G401.6 (cell line): ENCODE results near the gene PSME1.

Experiments
- FAIRE-seq: peaks from 2 replicates; lab custom pipeline; 2012; peaks lifted over from hg19 to GRCh38; lab: Jason Lieb, UNC

PSME1 gene

DNA sequence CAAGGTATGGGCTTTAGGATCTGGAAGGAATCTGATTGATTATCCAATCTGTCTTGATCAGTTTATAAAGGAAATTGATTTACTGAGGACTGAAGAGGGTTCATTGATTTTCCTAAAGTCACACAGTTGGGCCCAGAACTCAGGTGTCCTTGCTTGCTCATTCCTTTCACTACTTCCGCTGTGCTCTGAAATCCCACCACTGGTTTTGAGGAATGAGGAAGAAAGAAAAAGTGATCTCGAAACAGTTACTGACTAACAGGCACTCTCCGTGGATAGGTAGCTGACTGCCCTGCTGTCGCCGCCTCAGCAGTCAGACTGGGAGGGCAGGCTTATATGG is 5.6 kb upstream of the PSME1 start, which contains the start of gene FITM1:
Gene FITM1, plus strand, starts transcription at position 280 of the 337 bp plus-strand sequence. CDS start 905 bp downstream, outside the sequence.
- no peak for FAIRE-seq

DNA sequence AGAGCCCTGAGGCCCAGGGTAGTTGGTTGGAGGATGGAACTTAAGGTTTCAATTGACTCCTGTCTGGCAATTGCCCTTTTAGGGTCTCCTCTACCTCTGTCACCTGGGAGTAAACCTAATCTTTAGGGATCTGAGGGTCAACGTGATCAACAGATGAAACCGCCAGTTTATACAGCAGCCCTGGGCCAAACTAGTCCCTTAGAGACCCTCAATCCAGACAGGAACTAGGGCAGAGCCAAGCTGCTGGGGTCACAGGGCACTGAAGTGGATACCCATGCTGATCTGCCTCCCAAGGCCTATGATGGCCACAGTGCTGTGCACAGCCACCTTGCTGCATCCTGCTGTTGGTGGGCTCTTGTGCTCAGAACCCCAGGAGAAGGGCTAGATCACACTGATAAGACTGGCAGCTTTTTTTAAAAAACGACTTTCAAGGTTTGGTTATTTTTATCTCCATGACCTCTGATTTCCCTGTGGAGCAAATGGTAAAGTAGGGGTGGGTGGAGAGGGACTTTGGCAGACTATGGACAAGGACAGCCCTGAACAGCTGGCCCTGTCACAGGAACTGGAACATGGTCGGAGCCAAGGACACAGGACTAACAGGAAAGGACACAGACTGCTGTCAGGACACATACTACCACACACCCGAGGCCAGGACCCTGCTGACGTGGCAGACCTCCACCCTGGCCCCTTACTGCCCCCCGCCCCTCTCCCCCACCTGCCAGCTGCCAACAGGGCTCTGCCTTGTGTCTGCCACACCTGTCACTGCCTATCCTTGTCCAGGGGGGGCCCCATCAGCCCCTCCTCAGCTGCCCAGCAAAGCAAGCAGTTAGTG is 5.1 kb upstream of the PSME1 start:
- FAIRE-seq = no peak

DNA sequence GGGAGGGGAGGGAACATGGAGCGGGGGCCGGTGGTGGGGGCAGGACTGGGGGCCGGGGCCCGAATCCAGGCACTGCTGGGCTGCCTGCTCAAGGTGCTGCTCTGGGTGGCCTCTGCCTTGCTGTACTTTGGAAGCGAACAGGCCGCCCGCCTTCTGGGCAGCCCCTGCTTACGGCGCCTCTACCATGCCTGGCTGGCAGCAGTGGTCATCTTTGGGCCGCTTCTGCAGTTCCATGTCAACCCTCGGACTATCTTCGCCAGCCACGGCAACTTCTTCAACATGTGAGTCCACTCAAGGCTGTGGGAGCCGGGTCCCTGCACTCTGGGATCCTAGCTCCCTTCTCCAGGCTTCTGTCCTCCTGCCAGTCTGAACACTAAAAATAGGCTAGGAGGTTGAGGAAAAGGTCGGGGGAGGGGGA is 4.4 kb upstream of the PSME1 start:
- FAIRE-seq = no peak

DNA sequence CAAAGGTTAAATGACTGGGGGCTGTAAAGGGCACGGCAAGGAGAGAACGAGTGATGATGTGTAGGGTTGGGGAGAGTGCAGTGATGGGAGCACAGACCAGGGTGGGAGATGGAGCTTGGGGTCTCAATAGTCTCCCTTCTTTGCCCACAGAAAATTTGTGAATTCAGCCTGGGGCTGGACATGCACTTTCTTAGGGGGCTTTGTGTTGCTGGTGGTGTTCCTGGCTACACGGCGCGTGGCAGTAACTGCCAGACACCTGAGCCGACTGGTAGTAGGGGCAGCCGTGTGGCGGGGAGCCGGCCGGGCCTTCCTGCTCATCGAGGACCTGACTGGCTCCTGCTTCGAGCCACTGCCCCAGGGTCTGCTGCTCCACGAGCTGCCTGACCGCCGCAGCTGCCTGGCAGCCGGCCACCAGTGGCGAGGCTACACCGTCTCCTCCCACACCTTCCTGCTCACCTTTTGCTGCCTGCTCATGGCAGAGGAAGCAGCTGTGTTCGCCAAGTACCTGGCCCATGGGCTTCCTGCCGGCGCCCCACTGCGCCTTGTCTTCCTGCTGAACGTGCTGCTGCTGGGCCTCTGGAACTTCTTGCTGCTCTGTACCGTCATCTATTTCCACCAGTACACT is 3.8 kb upstream of the PSME1 start:
- FAIRE-seq = no peak

DNA sequence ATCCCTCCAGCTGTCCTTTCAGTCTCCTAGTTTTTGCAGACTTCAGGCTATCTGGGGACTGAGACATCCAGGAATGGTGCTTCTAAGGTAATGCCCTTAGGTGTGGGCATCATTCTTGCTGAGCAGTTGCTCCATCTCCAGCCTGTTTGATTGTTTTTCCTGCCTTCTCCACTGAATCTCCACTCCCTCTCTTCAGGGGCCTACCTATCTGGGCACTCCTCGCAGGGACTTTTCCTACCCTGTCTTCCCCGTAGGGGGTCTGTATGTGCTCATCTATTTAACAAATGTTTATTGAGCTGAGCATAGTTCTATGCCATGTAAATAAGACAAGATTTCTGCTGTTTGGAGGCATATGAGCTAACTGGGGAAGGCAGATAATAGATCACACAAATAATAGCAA is 3.0 kb upstream of the PSME1 start:
- FAIRE-seq = no peak

DNA sequence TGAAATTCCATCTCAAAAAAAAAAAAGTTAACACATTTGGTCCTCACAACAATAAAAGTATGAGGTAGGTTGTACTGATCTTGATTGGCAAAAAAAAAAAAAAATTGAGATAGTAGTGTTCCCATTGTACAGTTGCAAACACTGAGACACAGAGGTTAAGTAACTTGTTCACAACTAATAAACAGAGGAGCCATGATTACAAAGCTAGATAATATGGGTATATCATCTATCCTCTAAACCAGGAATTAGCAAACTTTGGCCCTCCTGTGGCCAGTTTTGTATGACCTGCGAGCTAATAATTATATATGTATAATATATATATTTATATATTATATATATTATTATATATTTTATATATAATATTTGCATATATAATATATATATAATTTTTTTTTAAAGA is 2.3 kb upstream of the PSME1 start:
- FAIRE-seq = no peak

DNA sequence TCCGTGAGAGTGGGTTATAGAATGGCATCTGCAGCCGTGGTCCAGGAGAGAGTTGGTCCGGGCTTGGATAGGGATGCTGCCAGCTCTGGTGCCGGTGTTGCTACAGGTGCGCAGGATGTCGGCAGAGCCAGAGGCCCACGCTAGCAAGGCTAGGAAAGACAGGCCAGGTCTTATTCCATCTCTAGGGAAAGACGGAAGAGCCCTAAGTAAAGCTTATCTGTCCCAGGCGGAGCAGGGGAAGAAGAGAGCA is 485 bp upstream of the PSME1 start:
- FAIRE-seq = no peak

DNA sequence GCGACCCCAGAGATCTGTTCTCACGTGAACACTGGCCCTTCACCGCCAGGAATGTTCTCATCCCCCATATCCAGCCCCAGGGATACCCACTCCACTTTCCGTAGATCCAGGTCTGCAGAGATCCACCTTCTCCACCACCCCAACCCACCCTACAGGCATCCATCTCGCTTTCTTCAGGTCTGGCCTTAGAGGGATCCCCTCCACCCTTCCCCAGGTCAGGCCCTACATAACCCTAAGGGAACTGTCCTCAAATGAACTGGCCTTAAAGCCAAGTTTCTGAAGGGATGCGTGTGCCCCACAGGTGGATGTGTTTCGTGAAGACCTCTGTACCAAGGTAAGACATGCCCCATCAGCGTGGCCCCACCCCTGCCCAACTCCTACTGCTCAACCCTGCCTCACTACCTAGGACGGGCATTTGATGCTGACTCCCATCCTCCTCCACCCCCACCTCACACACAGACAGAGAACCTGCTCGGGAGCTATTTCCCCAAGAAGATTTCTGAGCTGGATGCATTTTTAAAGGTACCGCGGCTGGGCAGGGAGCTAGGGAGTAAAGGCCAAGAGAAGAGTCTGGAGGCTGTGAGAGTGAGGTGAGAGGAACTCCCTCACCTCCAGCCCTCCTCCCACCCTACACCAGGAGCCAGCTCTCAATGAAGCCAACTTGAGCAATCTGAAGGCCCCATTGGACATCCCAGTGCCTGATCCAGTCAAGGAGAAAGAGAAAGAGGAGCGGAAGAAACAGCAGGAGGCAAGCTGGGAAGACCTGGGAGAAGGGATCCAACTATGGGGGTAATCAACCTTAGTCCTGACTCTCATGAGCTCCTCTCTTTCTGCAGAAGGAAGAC is 912 bp downstream of the PSME1 start:
- no peak for FAIRE-seq

DNA sequence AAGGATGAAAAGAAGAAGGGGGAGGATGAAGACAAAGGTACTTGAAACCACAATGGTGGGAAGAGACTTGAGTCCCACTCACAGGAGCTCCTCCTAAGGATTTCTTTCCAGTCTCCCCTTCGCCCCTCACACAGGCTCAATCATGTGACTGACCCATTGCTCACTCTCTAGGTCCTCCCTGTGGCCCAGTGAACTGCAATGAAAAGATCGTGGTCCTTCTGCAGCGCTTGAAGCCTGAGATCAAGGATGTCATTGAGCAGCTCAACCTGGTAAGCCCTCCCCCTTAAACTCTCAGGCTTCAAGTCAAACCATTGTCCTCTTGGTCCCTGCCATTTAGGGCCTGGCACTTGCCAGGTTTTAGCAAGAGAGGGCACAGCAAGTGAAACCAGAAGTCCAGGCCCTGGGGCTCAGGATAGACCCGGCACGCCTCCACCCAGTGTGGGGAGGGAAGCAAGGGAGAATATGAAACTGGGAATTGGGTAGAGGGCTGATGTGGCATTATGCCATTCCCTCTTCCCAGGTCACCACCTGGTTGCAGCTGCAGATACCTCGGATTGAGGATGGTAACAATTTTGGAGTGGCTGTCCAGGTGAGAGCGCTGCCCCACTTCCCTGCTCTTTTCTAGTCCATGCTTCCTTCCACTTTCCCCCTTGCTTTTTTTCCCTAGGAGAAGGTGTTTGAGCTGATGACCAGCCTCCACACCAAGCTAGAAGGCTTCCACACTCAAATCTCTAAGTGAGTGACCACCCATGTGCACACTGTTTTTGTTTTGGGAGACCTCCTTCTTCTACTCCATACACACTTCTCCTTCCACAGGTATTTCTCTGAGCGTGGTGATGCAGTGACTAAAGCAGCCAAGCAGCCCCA is 1.8 kb downstream of the PSME1 start:
- no peak for FAIRE-seq

DNA sequence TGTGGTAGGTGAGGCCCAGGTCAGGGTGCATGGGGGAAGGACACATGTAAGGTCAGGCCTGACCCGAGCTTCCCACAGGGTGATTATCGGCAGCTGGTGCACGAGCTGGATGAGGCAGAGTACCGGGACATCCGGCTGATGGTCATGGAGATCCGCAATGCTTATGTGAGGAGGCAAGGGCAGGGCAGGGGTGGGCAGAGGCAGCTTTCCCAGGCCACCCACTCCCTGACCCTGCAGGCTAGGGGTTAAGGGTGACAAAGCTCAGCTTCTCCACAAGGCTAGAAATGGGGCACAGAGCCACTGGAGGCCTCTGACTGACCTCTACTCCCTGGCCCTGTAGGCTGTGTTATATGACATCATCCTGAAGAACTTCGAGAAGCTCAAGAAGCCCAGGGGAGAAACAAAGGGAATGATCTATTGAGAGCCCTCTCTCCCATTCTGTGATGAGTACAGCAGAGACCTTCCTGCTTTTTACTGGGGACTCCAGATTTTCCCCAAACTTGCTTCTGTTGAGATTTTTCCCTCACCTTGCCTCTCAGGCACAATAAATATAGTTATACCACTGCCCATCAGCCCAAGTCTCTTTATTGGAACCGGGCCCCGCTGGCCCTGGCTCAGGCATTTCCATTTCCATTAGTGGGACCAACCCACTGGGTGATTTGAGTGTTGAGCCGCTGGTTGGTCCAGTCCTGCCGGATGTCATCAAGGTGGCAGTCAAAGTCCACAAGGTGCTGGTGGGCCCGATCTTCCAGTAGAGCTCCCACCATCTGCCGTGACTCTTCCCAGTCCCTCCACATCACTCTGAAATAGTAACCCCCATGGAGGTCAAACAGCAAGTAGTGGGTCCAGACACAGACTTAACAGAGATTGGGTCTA is 2.6 kb downstream of the PSME1 start:
- FAIRE-seq = no peak

DNA sequence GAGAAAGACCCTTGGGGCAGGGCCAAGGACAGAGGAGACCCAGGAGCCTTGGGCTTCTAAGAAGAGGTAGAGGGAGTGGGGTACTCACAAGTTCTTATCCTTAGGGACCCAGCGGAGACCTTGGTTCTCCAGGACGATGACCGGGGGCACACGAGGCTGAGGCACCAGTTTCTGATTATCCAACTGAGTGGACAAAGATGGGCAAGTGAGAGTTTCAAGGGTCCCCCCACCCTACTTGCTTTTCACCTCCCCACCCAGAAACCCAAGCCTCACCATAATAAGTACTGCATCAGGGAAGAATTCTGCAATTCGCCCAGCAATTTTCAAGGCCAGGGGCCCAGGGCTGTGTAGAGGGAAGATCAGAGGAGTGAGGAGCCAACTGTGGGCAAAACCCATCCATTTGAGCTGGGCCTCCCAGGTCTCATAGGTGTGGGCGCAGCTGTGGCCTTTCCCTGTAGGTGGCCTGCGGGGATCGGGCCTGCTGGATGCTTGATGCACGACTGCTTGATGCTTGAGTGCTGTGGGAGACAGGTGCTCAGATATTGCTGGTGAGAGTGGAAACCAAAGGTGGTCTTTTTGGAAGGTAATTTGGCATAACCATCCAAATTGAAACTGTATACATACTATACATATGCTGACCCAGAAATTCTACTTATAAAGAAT is 3.4 kb downstream of the PSME1 start:
- FAIRE-seq = no peak

DNA sequence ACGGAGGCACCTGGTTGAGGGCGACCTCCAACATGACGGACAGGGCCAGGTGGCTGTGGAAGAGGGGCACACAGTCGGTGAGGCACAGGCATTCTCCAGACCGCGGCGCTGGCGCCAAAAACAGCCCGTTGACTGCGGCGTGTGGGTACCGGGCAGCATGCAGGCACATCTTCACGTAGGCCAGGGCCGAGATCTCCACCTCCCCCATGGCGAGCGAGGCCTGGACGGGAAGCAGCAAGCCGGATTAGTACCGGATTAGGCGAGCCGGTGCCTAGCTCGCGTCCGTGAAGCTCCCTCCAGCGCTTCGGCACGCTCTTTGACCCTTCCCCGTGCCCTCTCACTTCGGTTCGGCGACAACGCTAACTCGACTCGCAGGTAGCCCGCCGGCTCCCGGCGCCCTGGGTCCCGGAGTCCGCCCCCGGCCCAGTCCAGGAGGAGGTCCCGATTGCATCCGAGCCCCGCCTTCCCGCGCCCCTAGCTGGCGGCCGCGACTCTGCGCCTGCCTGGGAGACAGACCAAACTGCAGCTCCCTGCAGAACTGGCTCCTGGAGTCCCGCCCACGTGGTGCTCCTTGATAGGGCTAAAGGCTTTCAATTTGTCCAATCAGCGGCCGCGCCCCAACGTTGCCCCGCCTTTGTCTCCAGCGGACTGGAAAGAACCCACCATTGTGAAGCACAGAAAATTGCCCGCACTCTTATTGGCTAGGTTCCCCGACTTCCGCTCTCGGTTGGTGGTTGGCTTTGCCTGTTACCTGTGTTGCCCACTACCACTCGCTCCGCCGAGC is 5.3 kb downstream of the PSME1 start, which contains the start of gene EMC9:
Gene EMC9, minus strand, starts transcription at position 495 of the 784 bp plus-strand sequence. Its CDS starts 287 bp downstream, at position 208.
- FAIRE-seq = peak; percentile 97

DNA sequence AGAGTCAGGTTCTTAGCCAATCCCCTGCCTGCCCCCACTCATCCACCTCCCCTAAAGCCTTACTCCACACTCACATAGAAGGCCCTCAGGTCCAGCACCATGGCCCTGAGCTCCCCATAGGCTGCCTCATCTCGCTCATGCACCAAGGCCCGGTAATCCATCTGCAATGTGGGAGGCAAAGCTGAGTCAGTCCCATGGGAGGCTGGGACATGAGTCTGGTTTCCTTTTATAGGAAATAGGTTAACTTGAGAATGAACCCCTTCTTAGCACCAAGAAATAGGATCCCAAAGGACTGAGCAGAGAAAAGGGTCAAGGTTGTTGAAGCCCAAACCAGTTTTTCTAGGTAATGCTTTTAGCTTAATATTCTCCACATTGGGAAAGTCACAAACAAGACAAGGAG is 7.5 kb downstream of the PSME1 start:
- no peak for FAIRE-seq

DNA sequence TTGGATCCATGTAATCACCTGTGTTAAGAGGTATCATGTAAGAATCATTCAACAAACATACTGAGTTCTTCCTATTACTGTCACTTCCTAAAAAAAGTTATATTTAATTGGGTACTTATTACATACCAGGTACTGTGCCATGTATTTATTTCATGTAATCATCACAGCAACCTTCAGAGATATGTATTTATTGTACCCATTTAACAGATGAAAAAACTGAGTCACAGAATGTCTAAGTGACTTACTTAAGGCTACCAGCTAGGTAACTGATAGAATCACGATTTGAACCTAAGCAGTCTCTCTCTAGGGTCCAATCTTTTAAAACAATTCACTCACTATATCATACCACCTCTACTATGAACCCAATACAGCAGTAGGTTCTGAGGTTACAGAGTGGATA is 8.5 kb downstream of the PSME1 start:
- FAIRE-seq = no peak

DNA sequence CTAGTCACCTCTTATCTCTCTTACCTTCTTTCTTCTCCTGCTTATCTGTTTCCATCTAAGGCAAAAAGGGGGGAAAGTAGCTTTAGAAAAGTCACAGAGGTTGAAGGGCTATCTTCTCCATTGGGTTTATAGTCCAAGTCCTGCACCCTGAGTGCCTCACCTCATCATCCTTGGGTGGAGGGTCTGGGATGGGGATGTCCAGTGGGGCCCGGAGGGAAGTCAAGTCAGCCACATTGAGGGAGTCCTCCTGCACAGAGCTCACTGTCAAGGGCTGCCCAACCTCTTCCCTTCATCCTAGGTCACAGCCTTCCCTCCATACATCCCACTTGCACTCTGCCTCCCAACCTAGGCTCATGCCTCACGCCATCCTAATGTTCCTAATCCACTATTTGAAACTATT is 9.2 kb downstream of the PSME1 start:
- FAIRE-seq = no peak

DNA sequence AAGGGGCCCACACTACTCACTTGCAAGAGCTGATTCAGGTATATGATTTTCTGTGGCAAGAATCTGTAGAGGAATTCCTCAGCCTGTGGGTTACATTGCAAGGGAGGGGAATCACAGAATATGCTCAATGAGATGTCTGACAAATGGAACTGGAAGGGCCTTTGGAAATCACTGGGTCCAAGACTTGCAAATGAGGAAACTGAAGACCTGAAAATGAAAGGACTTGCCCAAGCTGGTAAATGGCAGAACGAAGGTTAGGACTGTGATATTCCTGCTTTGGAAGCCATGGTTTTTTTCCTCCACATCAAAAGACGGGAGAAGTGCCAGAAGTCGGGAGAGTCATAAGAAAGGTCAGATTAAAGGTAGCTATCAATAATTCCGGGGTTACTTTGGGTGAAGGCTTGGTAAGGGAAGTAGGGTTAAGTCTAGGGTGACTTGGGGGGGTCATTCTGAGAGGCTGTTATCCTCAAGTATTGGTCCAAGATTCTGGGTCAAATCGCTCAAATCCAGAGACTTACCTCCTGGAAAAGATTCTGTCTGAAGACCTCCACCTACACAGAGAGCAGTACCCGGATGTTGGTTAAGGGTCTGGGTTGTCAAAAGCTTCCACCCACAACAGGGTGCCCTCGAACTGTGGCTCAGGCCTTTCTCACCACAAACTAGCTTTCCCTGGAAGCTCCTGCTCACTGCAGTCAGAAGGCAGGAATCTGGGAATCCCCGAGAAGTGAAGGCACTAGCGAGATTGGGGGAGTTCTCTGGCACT is 9.9 kb downstream of the PSME1 start:
- FAIRE-seq = no peak

DNA sequence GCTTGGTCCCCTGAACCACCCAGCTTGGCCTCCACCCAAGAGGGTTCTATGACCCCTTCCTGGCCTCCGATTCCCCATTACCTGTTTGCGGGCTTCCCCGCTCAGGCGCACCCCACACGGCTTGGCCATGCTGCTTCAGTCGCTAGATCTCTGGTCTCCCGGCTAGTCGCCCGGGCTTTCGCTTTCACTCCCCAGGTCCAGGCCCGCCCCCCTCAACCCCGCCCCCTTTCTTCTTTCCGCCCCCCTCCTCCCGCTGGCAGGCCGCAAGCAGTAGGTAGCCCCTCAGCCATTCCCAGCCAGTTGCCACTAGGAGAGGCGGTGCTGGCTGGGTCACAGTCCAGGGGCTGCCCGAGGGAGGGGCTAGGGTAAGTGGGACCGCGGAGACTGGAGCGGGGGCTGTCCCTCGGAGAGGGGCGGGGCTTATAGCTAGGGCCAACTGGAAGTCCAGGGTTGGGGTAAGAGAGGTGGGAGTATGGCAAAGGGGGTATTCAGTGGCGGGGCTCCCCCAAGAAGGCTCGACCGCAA is 10.5 kb downstream of the PSME1 start, which contains the start of gene PSME2:
Gene PSME2, minus strand, starts transcription at position 158 of the 525 bp plus-strand sequence. Its CDS starts 29 bp downstream, at position 129.
- FAIRE-seq = peak; percentile 93

DNA sequence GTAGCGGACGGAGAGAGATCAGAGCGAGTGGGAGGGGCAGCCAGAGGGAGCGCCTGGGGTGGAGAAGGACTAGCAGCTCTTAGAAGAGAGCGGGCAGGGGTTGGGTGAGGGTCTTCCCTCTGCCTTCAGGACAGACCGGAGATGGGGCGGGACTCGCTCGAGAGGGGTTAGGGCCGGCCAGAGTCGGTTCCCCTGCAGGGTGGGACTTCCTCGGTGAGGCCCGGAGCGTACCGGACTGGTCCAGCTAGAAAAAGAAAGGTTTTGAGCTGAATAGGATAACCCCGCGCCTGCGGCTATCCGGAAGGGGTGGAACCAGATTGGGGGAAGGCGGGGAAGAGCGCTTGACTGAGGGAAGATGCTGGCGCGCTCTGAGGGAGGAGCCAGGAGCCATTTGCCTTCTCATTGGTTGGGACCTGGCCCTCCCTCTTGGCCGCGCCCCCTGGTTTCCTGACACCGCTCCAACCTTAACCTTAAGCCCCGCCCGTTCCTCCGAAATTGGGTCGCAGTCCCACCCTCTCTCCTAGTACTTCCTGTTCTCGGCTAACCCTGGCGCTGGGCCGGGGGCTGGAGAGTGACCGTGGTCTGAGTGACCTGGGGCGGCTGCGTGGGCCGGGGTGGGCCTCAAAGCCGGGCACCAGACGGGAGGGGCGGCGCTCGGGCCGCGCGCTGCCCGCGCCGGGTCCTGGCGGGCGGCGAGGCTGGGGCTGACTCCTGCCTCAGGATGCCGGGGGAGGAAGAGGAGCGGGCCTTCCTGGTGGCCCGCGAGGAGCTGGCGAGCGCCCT is 11.2 kb downstream of the PSME1 start, which contains the start of gene RNF31:
Gene RNF31, plus strand, starts transcription at position 521 of the 783 bp plus-strand sequence. Its CDS starts 201 bp downstream, at position 722.
- FAIRE-seq = peak; percentile 98
